CD4-positive, alpha-beta memory T cell (primary cell): ENCODE data around the gene BLTP2. TPM values are rescaled to one million over a fixed set of nuclear protein-coding genes. Genes with fewer than 3 reads are reported as not detected.
A peak's percentile ranks its signal among the peaks of the same experiment; 100 is the strongest.

Experiments used
- CTCF ChIA-PET: fragments of 350-600 bp; sonication (Branson Sonifier 250); formaldehyde crosslinking; loops from one replicate; lab custom pipeline; 2021; ENCODE audit warnings: inconsistent platforms; ENCODE audit not compliant: partially characterized antibody; lab: Charles Lee
- POLR2A ChIA-PET: fragments of 350-600 bp; sonication (Branson Sonifier 250); formaldehyde crosslinking; loops from one replicate; lab custom pipeline; 2021; ENCODE audit not compliant: partially characterized antibody; lab: Charles Lee
- DNase-seq, 5 donors: peaks; one replicate each; pipeline versions ENCODE4 v3.0.0 to v3.0.0-alpha.2; 2020 to 2022; ENCODE audit warnings: mixed read lengths in 1 of 5
- H3K27ac ChIP-seq: one replicate; pipeline ENCODE4 v1.7.0; 2013; ENCODE audit warnings: low read depth, low read length
- H3K27me3 ChIP-seq: 2 replicates; pipeline ENCODE4 v1.7.0; 2013; ENCODE audit warnings: mild to moderate bottlenecking, low read length, moderate library complexity; ENCODE audit not compliant: insufficient read depth
- H3K36me3 ChIP-seq: 2 replicates; pipeline ENCODE4 v1.7.0; 2013; ENCODE audit warnings: mild to moderate bottlenecking, low read length, moderate library complexity; ENCODE audit not compliant: insufficient read depth
- H3K4me1 ChIP-seq: 2 replicates; pipeline ENCODE4 v1.7.0; 2013; ENCODE audit warnings: mild to moderate bottlenecking, low read length, moderate library complexity; ENCODE audit not compliant: insufficient read depth
- H3K4me3 ChIP-seq, 2 donors: one replicate each; pipeline ENCODE4 v1.7.0; 2013; ENCODE audit warnings: low read length in 2 of 2, mild to moderate bottlenecking in 1 of 2
- H3K9me3 ChIP-seq, 2 donors: one replicate each; pipeline ENCODE4 v1.7.0; 2013; ENCODE audit warnings: low read length in 2 of 2, control low read depth in 1 of 2; ENCODE audit not compliant: control insufficient read depth in 1 of 2
- H3K27ac Mint-ChIP-seq, 7 donors: one replicate each; pipeline ENCODE4 v1.8.0; 2020 to 2021; ENCODE audit warnings: mixed read lengths in 7 of 7, mild to moderate bottlenecking in 6 of 7, inconsistent platforms in 3 of 7, moderate library complexity in 3 of 7
- H3K27me3 Mint-ChIP-seq, 2 donors: one replicate each; pipeline ENCODE4 v1.8.0; 2020 to 2021; ENCODE audit warnings: mixed read lengths in 2 of 2
- H3K36me3 Mint-ChIP-seq, 2 donors: one replicate each; pipeline ENCODE4 v1.8.0; 2020 to 2021; ENCODE audit warnings: mixed read lengths in 2 of 2, inconsistent platforms in 1 of 2, mild to moderate bottlenecking in 1 of 2
- H3K4me1 Mint-ChIP-seq, 4 donors: one replicate each; pipeline ENCODE4 v1.8.0; 2020 to 2021; ENCODE audit warnings: mixed read lengths in 4 of 4, mild to moderate bottlenecking in 1 of 4
- H3K4me3 Mint-ChIP-seq, 8 donors: one replicate each; pipeline ENCODE4 v1.8.0; 2020 to 2021; ENCODE audit warnings: mixed read lengths in 8 of 8, mild to moderate bottlenecking in 7 of 8, moderate library complexity in 6 of 8, inconsistent platforms in 3 of 8
- H3K9me3 Mint-ChIP-seq, 8 donors: one replicate each; pipeline ENCODE4 v1.8.0; 2020 to 2021; ENCODE audit warnings: mixed read lengths in 8 of 8, mild to moderate bottlenecking in 5 of 8, inconsistent platforms in 3 of 8, moderate library complexity in 1 of 8
- intact Hi-C: fragments of 100-400 bp; cut with micrococcal nuclease; formaldehyde crosslinking; loops from one replicate; pipeline ENCODE4 v1.15.1; 2023
- polyA plus RNA-seq, 2 donors: library from polyadenylated mRNA; unstranded; fragments of 300-500 nt; fragmentation: Illumina TruSeq; gene quantifications; one replicate each; pipeline ENCODE4 v1.2.3, GENCODE V29; 2021
- total RNA-seq, 2 experiments: library from RNA; stranded (reverse); gene quantifications; one replicate each; pipeline ENCODE4 v1.2.3, GENCODE V29; 2021

The BLTP2 gene
- total and polyA plus RNA-seq, 4 experiments from 2014 or later: 23.5 to 149 (median 90.8) TPM

- Histone ChIP-seq H3K27me3 (no peaks in the 10 kb centered on the region), H3K9me3 (no peaks in the 10 kb centered on the region), H3K36me3 (peaks cover 79% of the 10 kb centered on the region), H3K27ac (no peak overlapping the region), H3K4me1 (no peaks in the 10 kb centered on the region), H3K4me3 (no peak overlapping the region)
- H3K27me3 Mint-ChIP-seq: no peaks in the 10 kb centered on the region
- intact Hi-C loops: no loop called here
- DNase-seq: no peak
- peaks cover 67 to 93% of the 10 kb centered on the region in 2 donors for H3K36me3 Mint-ChIP-seq
- H3K4me3 Mint-ChIP-seq: no peak overlapping the region
- POLR2A ChIA-PET: no interaction called here
- H3K4me1 Mint-ChIP-seq: peaks cover 0 to 3% (median 2%) of the 10 kb centered on the region in 4 donors
- no peaks in the 10 kb centered on the region for H3K9me3 Mint-ChIP-seq
- H3K27ac Mint-ChIP-seq: no peak overlapping the region
- CTCF ChIA-PET: interaction anchor here (1.0 to 1.1 kb wide), 4 partner anchors 16 to 131 kb away, joined by 3 to 5 read pairs (median 3); no protein-coding TSS in a partner anchor
Observed at GRCh38 chr17:28618464-28618863, 26.5 kb downstream of the BLTP2 start.

DNA sequence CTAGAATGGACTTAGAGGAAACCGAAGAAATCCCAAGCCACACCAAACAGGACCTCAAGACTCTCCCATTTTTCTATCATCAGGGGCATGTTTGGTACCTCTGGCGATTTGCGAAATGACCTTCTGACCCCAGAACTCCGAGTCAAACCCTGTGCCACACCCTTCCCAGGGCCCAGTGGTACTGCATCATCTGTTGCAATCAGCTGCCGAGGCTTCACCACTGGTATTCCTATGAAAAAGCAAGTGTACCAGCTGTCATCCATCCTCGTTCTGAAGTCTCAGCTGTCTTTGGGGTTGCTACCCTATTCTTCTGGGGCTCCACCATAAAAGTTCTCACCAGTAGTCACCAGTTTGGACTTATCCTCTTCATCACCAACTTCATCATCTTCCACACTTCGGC lies 28.7 kb downstream of the BLTP2 start:
- ChIA-PET POLR2A (interaction anchor here (1.5 kb wide), 1 partner anchor 29 kb away, joined by 4 read pairs; the partner anchor contains the start of gene BLTP2), CTCF (interaction anchor here (6.8 kb wide), 1 partner anchor 120 kb away, joined by 51 read pairs; no protein-coding TSS in a partner anchor)
- Mint-ChIP-seq H3K36me3 (peaks cover 52 to 87% of the 10 kb centered on the region in 2 donors), H3K9me3 (no peaks in the 10 kb centered on the region), H3K27ac (no peak overlapping the region), H3K4me3 (no peak overlapping the region), H3K27me3 (no peaks in the 10 kb centered on the region), H3K4me1 (peaks cover 4 to 13% (median 10%) of the 10 kb centered on the region in 4 donors)
- Histone ChIP-seq H3K4me1 (no peaks in the 10 kb centered on the region), H3K4me3 (no peak overlapping the region), H3K9me3 (no peaks in the 10 kb centered on the region), H3K27ac (no peak overlapping the region), H3K36me3 (peaks cover 59% of the 10 kb centered on the region), H3K27me3 (no peaks in the 10 kb centered on the region)
- no peak for DNase-seq
- intact Hi-C loops: no loop called here

GRCh38 chr17:28615260-28615940 lies 29.6 kb downstream of the BLTP2 start:
- Histone ChIP-seq H3K4me1 (no peaks in the 10 kb centered on the region), H3K9me3 (no peaks in the 10 kb centered on the region), H3K36me3 (peaks cover 50% of the 10 kb centered on the region), H3K27ac (no peak overlapping the region), H3K27me3 (no peaks in the 10 kb centered on the region), H3K4me3 (no peak overlapping the region)
- intact Hi-C loops: no loop called here
- Mint-ChIP-seq H3K4me3 (no peak overlapping the region), H3K27me3 (no peaks in the 10 kb centered on the region), H3K9me3 (no peaks in the 10 kb centered on the region), H3K36me3 (peaks cover 44 to 82% of the 10 kb centered on the region in 2 donors), H3K4me1 (peaks cover 4 to 13% (median 10%) of the 10 kb centered on the region in 4 donors), H3K27ac (no peak overlapping the region)
- ChIA-PET POLR2A (interaction anchor here (1.5 kb wide), 1 partner anchor 30 kb away, joined by 4 read pairs; the partner anchor contains the start of gene BLTP2), CTCF (interaction anchor here (1.1 to 6.8 kb wide), 2 partner anchors 68 to 119 kb away, joined by 3 to 51 read pairs; no protein-coding TSS in a partner anchor)
- DNase-seq: no peak

GRCh38 chr17:28613931-28614381 lies 31.0 kb downstream of the BLTP2 start, which contains the start of gene RSKR:
TSS of gene RSKR (minus strand) at chr17:28614185. CDS start at chr17:28614161, 24 bp downstream.
- no peak for DNase-seq
- POLR2A ChIA-PET: interaction anchor here (1.2 to 1.8 kb wide), 3 partner anchors 16 to 119 kb away, joined by 4 to 9 read pairs (median 4); partner anchors contain the start of gene PIGS
- no peak within 1 kb of the TSS for H3K4me3 Mint-ChIP-seq
- CTCF ChIA-PET: interaction anchor here (1.0 to 6.8 kb wide), 5 partner anchors 8 to 118 kb away, joined by 3 to 51 read pairs (median 8); partner anchors contain the start of gene PIGS
- no peaks in the 10 kb centered on the region for H3K9me3 ChIP-seq
- no peak within 1 kb of the TSS for H3K4me3 ChIP-seq
- peaks cover 34 to 70% of the 10 kb centered on the region in 2 donors for H3K36me3 Mint-ChIP-seq
- no peak within 1 kb of the TSS for H3K27ac ChIP-seq
- no peaks in the 10 kb centered on the region for H3K27me3 ChIP-seq
- H3K4me1 Mint-ChIP-seq: peaks cover 4 to 13% (median 10%) of the 10 kb centered on the region in 4 donors
- H3K27ac Mint-ChIP-seq: peak within 1 kb of the TSS; percentile 24 to 65 (median 36)
- peaks cover 37% of the 10 kb centered on the region for H3K36me3 ChIP-seq
- no peaks in the 10 kb centered on the region for H3K27me3 Mint-ChIP-seq
- intact Hi-C loops: loop anchor here (1.0 kb wide), 1 partner anchor 66 kb away; no protein-coding TSS in a partner anchor
- H3K4me1 ChIP-seq: no peaks in the 10 kb centered on the region
- H3K9me3 Mint-ChIP-seq: no peaks in the 10 kb centered on the region

DNA sequence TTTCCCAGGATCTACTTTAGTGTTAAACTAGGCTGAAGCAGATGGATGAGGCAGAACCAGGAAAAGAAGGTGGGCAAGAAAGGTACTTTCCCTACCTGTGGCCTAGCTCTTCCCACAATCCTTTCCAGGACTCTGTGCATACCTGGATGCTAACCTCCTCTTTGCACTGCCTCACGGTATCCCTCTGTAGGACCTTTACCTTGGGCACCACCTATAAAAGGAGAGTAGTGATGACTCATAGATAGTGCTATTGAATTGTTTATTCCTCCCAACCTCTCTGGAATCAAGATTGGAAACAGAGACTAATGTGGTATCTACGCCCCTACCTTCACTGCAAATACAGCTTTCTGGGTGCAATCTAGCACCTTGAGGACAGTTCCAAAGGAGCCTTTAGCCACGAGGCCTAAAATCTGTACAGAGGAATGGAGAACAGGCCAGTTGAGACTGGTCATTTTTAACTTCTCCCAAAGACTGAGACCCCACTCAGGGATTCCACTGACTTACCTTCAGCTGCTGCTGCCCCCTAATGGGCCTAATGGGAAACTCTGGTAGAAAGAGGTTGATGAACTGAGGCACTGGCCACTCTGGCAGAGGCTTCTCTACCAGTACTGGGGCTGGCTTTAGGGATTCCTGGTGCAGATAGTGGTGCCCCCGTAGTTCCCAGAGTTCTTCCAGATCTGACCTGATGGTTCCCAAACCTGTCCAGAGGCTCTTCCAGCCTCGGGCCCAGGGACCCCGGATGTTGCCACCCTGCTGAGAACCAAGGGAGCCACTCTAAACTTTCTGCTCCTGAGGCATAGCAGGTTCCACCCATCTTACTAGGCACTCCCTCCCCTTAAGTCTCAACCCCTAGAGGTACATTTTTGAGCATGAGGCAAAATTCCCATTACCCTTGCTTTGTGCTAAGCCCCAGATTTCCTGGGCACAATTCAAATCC lies 31.8 kb downstream of the BLTP2 start:
- Histone ChIP-seq H3K27ac (no peak overlapping the region), H3K36me3 (peaks cover 30% of the 10 kb centered on the region), H3K4me3 (no peak overlapping the region), H3K4me1 (no peaks in the 10 kb centered on the region), H3K9me3 (no peaks in the 10 kb centered on the region), H3K27me3 (no peaks in the 10 kb centered on the region)
- H3K27me3 Mint-ChIP-seq: no peaks in the 10 kb centered on the region
- no peak overlapping the region for H3K4me3 Mint-ChIP-seq
- CTCF ChIA-PET: interaction anchor here (0.7 to 6.8 kb wide), 19 partner anchors 9 to 196 kb away, joined by 3 to 51 read pairs (median 3); partner anchors contain the start of genes ALDOC and PIGS
- peaks cover 4 to 13% (median 10%) of the 10 kb centered on the region in 4 donors for H3K4me1 Mint-ChIP-seq
- peaks cover 29 to 63% of the 10 kb centered on the region in 2 donors for H3K36me3 Mint-ChIP-seq
- POLR2A ChIA-PET: interaction anchor here (0.6 to 1.8 kb wide), 6 partner anchors 11 to 118 kb away, joined by 3 to 11 read pairs (median 4); partner anchors contain the start of genes ALDOC and PIGS
- no peaks in the 10 kb centered on the region for H3K9me3 Mint-ChIP-seq
- H3K27ac Mint-ChIP-seq: peak overlapping the region in 6 of 7 donors; percentile 24 to 65 (median 36)
- DNase-seq: peak in 4 of 5 donors; percentile 19 to 40 (median 40)
- intact Hi-C loops: loop anchor here (1.0 kb wide), 1 partner anchor 65 kb away; no protein-coding TSS in a partner anchor

DNA sequence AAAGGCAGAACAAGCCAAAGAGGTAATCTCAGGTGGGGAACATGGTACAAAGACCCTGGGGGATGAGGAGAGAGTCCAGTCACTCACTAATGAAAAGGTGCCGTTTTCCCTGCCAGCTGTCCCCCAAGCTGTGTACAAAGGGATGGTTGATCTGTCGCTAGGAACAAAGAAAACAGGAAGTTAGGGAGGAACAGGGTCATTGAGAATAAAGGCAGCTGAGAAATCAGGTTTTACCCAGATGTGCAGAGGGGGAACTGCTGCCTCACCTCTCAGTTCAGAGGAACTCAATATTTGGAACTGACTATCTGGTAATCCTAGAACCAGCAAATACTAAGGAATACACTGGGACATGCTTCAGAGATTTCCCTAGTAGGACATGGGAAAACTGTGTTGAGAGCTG lies 32.4 kb downstream of the BLTP2 start:
- Histone ChIP-seq H3K4me3 (no peak overlapping the region), H3K9me3 (no peaks in the 10 kb centered on the region), H3K36me3 (peaks cover 29% of the 10 kb centered on the region), H3K27me3 (no peaks in the 10 kb centered on the region), H3K4me1 (no peaks in the 10 kb centered on the region), H3K27ac (no peak overlapping the region)
- intact Hi-C loops: no loop called here
- H3K27me3 Mint-ChIP-seq: no peaks in the 10 kb centered on the region
- peaks cover 4 to 13% (median 10%) of the 10 kb centered on the region in 4 donors for H3K4me1 Mint-ChIP-seq
- no peak for DNase-seq
- peak overlapping the region; percentile 17 to 78 (median 53) for H3K27ac Mint-ChIP-seq
- POLR2A ChIA-PET: interaction anchor here (0.6 to 1.6 kb wide), 5 partner anchors 11 to 117 kb away, joined by 3 to 11 read pairs (median 4); partner anchors contain the start of genes ALDOC and PIGS
- H3K9me3 Mint-ChIP-seq: no peaks in the 10 kb centered on the region
- peaks cover 27 to 60% of the 10 kb centered on the region in 2 donors for H3K36me3 Mint-ChIP-seq
- no peak overlapping the region for H3K4me3 Mint-ChIP-seq
- CTCF ChIA-PET: interaction anchor here (0.7 to 6.8 kb wide), 20 partner anchors 10 to 196 kb away, joined by 3 to 51 read pairs (median 3); partner anchors contain the start of genes ALDOC and PIGS
